HepG2 (cell line): ENCODE data around the gene HP1BP3. TPM values are rescaled to one million over a fixed set of nuclear protein-coding genes. Genes with fewer than 3 reads are reported as not detected.

Experiments used
- ATRX ChIP-seq: sonication (generic); formaldehyde crosslinking; IDR thresholded peaks from 2 replicates; pipeline ENCODE4 v1.4.0; 2020; ENCODE audit warnings: missing genetic modification reagents, borderline replicate concordance
- CBX1 ChIP-seq: IDR thresholded peaks from one replicate; pipeline ENCODE4 v1.6.1; 2016; ENCODE audit warnings: antibody characterized with exemption, low read depth
- CEBPG ChIP-seq: IDR thresholded peaks from 2 replicates; pipeline ENCODE4 v1.6.1; 2016
- EEA1 ChIP-seq: sonication (generic); formaldehyde crosslinking; IDR thresholded peaks from 2 replicates; pipeline ENCODE4 v1.5.1; 2020; ENCODE audit warnings: mild to moderate bottlenecking, missing genetic modification reagents, borderline replicate concordance
- EHMT2 ChIP-seq: fragments of 200-600 bp; sonication (generic); IDR thresholded peaks from 2 replicates; pipeline ENCODE4 v1.7.0; 2017; ENCODE audit warnings: antibody characterized with exemption, low read depth, low read length, borderline replicate concordance
- ETV6 ChIP-seq: sonication (generic); formaldehyde crosslinking; conservative IDR thresholded peaks from 2 replicates; pipeline ENCODE4 v1.4.0; 2020; ENCODE audit warnings: missing genetic modification reagents
- HES4 ChIP-seq: sonication (generic); formaldehyde crosslinking; IDR thresholded peaks from 2 replicates; pipeline ENCODE4 v1.9.0; 2021; ENCODE audit warnings: mild to moderate bottlenecking, missing genetic modification reagents, borderline replicate concordance
- HNRNPK ChIP-seq: fragments of 200-400 bp; formaldehyde crosslinking; IDR thresholded peaks from 2 replicates; pipeline ENCODE4 v1.6.1; 2018; ENCODE audit warnings: low read length, low read depth, moderate library complexity, mild to moderate bottlenecking; ENCODE audit not compliant: poor library complexity, severe bottlenecking
- KDM4B ChIP-seq: sonication (generic); formaldehyde crosslinking; IDR thresholded peaks from 2 replicates; pipeline ENCODE4 v1.4.0; 2020; ENCODE audit warnings: missing genetic modification reagents
- MZF1 ChIP-seq: sonication (generic); formaldehyde crosslinking; IDR thresholded peaks from 2 replicates; pipeline ENCODE4 v1.8.1; 2023; ENCODE audit warnings: mild to moderate bottlenecking, missing genetic modification reagents, borderline replicate concordance
- NR3C1 ChIP-seq: sonication (generic); formaldehyde crosslinking; IDR thresholded peaks from 2 replicates; pipeline ENCODE4 v1.4.0; 2020; ENCODE audit warnings: missing genetic modification reagents
- ONECUT2 ChIP-seq: sonication (generic); formaldehyde crosslinking; IDR thresholded peaks from 2 replicates; pipeline ENCODE4 v1.4.0; 2020; ENCODE audit warnings: missing genetic modification reagents
- PITX1 ChIP-seq: sonication (generic); formaldehyde crosslinking; IDR thresholded peaks from 2 replicates; pipeline ENCODE4 v1.5.1; 2020; ENCODE audit warnings: mild to moderate bottlenecking, missing genetic modification reagents
- RNF2 ChIP-seq: fragments of 450-650 bp; conservative IDR thresholded peaks from 2 replicates; pipeline ENCODE4 v1.6.1; 2016; ENCODE audit warnings: low read depth
- SRY ChIP-seq: sonication (generic); formaldehyde crosslinking; IDR thresholded peaks from 2 replicates; pipeline ENCODE4 v1.8.0; 2022; ENCODE audit warnings: mild to moderate bottlenecking, missing genetic modification reagents
- XRCC5 ChIP-seq: fragments of 200-400 bp; formaldehyde crosslinking; optimal IDR thresholded peaks from 2 replicates; pipeline ENCODE3; 2017; ENCODE audit warnings: mild to moderate bottlenecking, low read length
- ZFYVE20 ChIP-seq: sonication (generic); formaldehyde crosslinking; IDR thresholded peaks from 2 replicates; pipeline ENCODE4 v1.8.0; 2023; ENCODE audit warnings: low read depth, mild to moderate bottlenecking, moderate library complexity, missing genetic modification reagents, borderline replicate concordance
- ZNF354B ChIP-seq: sonication (generic); formaldehyde crosslinking; IDR thresholded peaks from 2 replicates; pipeline ENCODE4 v1.8.0; 2022; ENCODE audit warnings: mild to moderate bottlenecking, missing genetic modification reagents
- ZNF605 ChIP-seq: sonication (generic); formaldehyde crosslinking; IDR thresholded peaks from 2 replicates; pipeline ENCODE4 v1.8.0; 2022; ENCODE audit warnings: mild to moderate bottlenecking, missing genetic modification reagents
- ZNF703 ChIP-seq: sonication (generic); formaldehyde crosslinking; IDR thresholded peaks from 2 replicates; pipeline ENCODE4 v1.5.1; 2020; ENCODE audit warnings: missing genetic modification reagents, mild to moderate bottlenecking, moderate library complexity, borderline replicate concordance
- ZNF878 ChIP-seq: sonication (generic); formaldehyde crosslinking; IDR thresholded peaks from 2 replicates; pipeline ENCODE4 v1.8.1; 2023; ENCODE audit warnings: mild to moderate bottlenecking, missing genetic modification reagents, moderate library complexity
- polyA plus RNA-seq, 8 experiments: library from polyadenylated mRNA; depleted of rRNA in 3 of 8; stranded (reverse) in 7 of 8; unstranded in 1 of 8; fragments of >200 nt; fragmentation: Illumina TruSeq in 4 of 8; extraction: Trizol in 4 of 8; gene quantifications; 2 replicates each; pipeline versions ENCODE4 v1.2.1 to v1.2.3, GENCODE V29; 2011 to 2016; ENCODE audit warnings: low read depth in 4 of 8, missing spikeins in 1 of 8, mixed read lengths in 1 of 8; ENCODE audit not compliant: insufficient read depth in 1 of 8
- total RNA-seq, 5 experiments: library from RNA; depleted of rRNA; stranded (reverse); fragments of >200 nt; fragmentation: Illumina TruSeq; extraction: Trizol; gene quantifications; 2 replicates each; pipeline ENCODE4 v1.2.3, GENCODE V29; 2016; ENCODE audit warnings: low read depth in 1 of 5
- TF ChIP-seq, protein P1 (sequence below): sonication (generic); formaldehyde crosslinking; IDR thresholded peaks from 2 replicates; pipeline ENCODE4 v1.5.1; 2020; ENCODE audit warnings: mild to moderate bottlenecking, moderate library complexity, missing genetic modification reagents
- TF ChIP-seq, protein P2 (sequence below): sonication (generic); formaldehyde crosslinking; IDR thresholded peaks from 2 replicates; pipeline ENCODE4 v1.8.0; 2023; ENCODE audit warnings: mild to moderate bottlenecking, missing genetic modification reagents
- TF ChIP-seq, protein P3 (sequence below): sonication (generic); formaldehyde crosslinking; IDR thresholded peaks from 2 replicates; pipeline ENCODE4 v1.5.0; 2020; ENCODE audit warnings: mild to moderate bottlenecking, missing genetic modification reagents
- TF ChIP-seq, protein P4 (sequence below): IDR thresholded peaks from 2 replicates; pipeline ENCODE4 v1.6.1; 2016; ENCODE audit warnings: mild to moderate bottlenecking

The HP1BP3 gene
- total and polyA plus RNA-seq, 2 of the 13 experiments (the other 11 are each of a cell fraction or from before 2014, with no cell fraction given) = 98.5 to 137 TPM

DNA sequence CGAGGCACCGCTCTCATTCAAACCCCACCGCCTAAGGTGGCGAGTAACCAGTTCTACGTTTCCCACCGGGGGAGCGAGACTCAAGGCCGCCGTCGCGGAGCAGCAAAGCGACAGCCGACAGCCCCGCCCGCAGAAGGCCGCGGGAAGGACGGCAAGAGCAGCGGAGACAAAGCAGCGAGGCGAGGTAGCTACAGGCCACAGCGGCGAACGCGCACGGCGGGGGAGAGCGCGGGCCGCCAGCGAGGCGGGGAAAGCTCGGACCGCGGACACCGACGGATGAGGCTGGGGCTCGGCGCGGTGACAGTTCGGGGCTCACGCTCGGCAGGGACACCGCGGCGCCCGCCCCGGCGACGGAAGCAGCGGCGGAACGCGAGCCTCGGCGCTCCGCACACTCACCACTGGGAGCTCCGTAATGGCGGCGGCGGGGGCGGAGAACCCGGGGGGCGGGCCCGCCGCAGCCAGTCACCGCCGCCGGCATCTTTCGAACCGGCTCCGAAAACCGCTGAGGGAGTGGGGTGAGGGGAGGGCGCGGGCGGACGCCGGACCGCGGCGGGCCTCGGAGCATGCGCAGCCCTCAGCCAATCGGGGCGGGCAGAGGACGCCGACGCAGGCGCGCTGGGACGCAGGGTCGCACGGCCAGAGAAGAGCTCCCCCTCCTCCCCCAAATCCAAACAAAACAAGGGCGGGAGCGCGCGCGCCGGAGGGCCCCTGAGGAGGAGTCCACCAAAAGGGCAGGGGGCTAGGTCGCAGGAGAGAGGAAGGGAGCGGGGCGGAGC, 666 bp downstream of the HP1BP3 start (continued):
- TF ChIP-seq ETV6 = no peak; the same call in 1 of the 2 replicates
- TF ChIP-seq ZNF703 = peak; percentile 69; the same call in 1 of the 2 replicates
- no peak for TF ChIP-seq MZF1 (CRISPR knock-in tag)
- TF ChIP-seq, protein P1, sequence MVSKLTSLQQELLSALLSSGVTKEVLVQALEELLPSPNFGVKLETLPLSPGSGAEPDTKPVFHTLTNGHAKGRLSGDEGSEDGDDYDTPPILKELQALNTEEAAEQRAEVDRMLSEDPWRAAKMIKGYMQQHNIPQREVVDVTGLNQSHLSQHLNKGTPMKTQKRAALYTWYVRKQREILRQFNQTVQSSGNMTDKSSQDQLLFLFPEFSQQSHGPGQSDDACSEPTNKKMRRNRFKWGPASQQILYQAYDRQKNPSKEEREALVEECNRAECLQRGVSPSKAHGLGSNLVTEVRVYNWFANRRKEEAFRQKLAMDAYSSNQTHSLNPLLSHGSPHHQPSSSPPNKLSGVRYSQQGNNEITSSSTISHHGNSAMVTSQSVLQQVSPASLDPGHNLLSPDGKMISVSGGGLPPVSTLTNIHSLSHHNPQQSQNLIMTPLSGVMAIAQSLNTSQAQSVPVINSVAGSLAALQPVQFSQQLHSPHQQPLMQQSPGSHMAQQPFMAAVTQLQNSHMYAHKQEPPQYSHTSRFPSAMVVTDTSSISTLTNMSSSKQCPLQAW (CRISPR knock-in tag) = peak; percentile 57; the same call in 1 of the 2 replicates
- 0 out of 2 replicates have a peak, but pooled peaks have one; percentile 55 for TF ChIP-seq KDM4B (CRISPR knock-in tag)
- no peak for TF ChIP-seq ONECUT2 (CRISPR knock-in tag)
- TF ChIP-seq PITX1 = no peak
- TF ChIP-seq, protein P2, sequence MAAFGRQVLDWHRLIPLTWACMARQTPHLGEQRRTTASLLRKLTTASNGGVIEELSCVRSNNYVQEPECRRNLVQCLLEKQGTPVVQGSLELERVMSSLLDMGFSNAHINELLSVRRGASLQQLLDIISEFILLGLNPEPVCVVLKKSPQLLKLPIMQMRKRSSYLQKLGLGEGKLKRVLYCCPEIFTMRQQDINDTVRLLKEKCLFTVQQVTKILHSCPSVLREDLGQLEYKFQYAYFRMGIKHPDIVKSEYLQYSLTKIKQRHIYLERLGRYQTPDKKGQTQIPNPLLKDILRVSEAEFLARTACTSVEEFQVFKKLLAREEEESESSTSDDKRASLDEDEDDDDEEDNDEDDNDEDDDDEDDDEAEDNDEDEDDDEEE (CRISPR knock-in tag) = peak; percentile 64; the same call in 1 of the 2 replicates
- peak; percentile 85 for TF ChIP-seq HNRNPK
- peak; percentile 43; the same call in 1 of the 2 replicates for TF ChIP-seq ZNF605 (CRISPR knock-in tag)
- TF ChIP-seq, protein P3, sequence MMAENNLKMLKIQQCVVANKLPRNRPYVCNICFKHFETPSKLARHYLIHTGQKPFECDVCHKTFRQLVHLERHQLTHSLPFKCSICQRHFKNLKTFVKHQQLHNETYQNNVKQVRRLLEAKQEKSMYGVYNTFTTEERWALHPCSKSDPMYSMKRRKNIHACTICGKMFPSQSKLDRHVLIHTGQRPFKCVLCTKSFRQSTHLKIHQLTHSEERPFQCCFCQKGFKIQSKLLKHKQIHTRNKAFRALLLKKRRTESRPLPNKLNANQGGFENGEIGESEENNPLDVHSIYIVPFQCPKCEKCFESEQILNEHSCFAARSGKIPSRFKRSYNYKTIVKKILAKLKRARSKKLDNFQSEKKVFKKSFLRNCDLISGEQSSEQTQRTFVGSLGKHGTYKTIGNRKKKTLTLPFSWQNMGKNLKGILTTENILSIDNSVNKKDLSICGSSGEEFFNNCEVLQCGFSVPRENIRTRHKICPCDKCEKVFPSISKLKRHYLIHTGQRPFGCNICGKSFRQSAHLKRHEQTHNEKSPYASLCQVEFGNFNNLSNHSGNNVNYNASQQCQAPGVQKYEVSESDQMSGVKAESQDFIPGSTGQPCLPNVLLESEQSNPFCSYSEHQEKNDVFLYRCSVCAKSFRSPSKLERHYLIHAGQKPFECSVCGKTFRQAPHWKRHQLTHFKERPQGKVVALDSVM = peak; percentile 44
- peak; percentile 65 for TF ChIP-seq HES4 (CRISPR knock-in tag)
- peak; percentile 14 for TF ChIP-seq CBX1
- TF ChIP-seq ZFYVE20 (CRISPR knock-in tag) = 0 out of 2 replicates have a peak, but pooled peaks have one; percentile 35
- TF ChIP-seq ZNF878 = no peak
- TF ChIP-seq RNF2 = no peak
- TF ChIP-seq NR3C1 (CRISPR knock-in tag) = no peak
- TF ChIP-seq XRCC5 = peak; percentile 39
- peak; percentile 76 for TF ChIP-seq SRY (CRISPR knock-in tag)
- TF ChIP-seq CEBPG (CRISPR knock-in tag) = no peak
- TF ChIP-seq EEA1 (CRISPR knock-in tag) = no peak; the same call in 1 of the 2 replicates
- TF ChIP-seq ZNF354B = peak; percentile 70; the same call in 1 of the 2 replicates
- TF ChIP-seq, protein P4, sequence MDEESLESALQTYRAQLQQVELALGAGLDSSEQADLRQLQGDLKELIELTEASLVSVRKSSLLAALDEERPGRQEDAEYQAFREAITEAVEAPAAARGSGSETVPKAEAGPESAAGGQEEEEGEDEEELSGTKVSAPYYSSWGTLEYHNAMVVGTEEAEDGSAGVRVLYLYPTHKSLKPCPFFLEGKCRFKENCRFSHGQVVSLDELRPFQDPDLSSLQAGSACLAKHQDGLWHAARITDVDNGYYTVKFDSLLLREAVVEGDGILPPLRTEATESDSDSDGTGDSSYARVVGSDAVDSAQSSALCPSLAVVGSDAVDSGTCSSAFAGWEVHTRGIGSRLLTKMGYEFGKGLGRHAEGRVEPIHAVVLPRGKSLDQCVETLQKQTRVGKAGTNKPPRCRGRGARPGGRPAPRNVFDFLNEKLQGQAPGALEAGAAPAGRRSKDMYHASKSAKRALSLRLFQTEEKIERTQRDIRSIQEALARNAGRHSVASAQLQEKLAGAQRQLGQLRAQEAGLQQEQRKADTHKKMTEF (CRISPR knock-in tag) = peak; percentile 85
- TF ChIP-seq ATRX (CRISPR knock-in tag) = no peak
- no peak for TF ChIP-seq EHMT2
